ENCODE measurements around the gene SCG5.

SCG5 gene

GRCh38 chr15:32694222-32694983, 52.9 kb downstream of the SCG5 start:
- no peak for DNase-seq

- DNase-seq = no peak
Observed at GRCh38 chr15:32698773-32699390, 57.4 kb downstream of the SCG5 start.

DNA sequence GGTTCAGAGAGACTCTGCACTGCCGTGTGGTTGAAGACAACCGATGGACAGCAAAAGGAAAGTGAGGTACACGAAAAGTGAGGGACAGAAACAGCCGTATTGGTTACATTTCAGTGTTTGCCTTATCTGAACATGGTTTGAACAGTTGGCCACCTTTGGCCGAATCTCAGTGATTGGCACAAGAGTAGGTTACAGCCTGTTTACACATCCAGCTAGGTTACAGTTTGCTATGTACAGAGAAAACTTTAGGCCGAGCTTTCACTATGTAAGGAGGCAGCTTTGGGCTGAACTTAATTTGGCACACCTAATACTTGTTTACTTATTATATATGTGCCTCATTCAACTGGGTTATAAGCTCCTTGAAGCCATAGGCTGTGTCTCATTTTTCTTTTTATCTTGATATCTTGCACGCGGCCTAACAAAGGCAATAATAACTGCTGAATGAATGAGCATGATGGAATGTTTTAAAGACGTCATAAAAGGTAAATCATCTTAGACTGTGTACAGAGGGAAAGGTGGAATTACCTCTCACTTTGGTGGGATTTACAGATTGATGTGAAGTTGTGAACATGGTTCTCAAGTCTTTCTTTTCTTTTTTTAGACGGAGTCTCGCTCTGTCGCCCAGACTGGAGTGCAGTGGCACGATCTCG, 59.1 kb downstream of the SCG5 start:
- no peak for DNase-seq

- DNase-seq = no peak
Observed at GRCh38 chr15:32701863-32702262, 60.4 kb downstream of the SCG5 start.

GRCh38 chr15:32704395-32704981, 63.0 kb downstream of the SCG5 start:
- DNase-seq = no peak

DNA sequence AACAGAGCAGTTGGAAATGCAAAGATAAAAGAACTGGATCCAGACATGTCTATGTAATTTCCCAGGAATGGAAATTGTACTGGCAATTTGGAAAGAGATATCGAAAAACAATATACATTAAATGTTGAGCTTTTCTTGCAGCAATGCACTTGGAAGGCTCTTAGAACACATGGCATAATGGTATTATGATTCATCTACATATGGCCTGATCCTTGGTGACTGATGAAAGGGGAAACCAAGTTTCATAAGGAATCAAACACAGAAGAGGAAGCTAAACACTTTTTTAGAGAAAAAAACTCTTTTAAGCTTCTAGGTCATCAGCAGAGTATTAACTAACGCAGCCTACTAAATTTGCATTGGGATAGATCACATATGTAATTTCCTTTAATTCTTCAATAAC, 63.9 kb downstream of the SCG5 start:
- no peak for DNase-seq

DNA sequence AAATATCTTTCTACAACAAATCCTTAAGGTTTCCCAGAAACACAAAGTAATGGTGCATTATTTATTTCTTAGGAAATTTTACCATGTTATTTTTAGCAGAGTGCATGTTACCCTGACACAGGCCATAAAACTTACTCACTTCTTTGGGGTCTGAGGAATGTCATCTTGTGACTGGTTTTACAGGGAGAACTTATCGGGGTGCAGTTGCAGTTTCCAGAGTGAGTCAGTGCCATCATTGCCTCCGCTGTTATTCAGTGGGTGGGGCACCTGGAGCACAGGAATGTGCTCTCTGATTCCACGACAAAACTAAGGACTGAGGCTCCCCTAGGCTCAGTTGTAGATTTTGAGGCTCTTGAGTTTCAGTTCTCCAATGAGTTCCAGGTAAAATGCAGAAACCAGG, 65.2 kb downstream of the SCG5 start:
- no peak for DNase-seq

- DNase-seq = no peak
Observed at GRCh38 chr15:32707436-32707835, 65.9 kb downstream of the SCG5 start.

DNA sequence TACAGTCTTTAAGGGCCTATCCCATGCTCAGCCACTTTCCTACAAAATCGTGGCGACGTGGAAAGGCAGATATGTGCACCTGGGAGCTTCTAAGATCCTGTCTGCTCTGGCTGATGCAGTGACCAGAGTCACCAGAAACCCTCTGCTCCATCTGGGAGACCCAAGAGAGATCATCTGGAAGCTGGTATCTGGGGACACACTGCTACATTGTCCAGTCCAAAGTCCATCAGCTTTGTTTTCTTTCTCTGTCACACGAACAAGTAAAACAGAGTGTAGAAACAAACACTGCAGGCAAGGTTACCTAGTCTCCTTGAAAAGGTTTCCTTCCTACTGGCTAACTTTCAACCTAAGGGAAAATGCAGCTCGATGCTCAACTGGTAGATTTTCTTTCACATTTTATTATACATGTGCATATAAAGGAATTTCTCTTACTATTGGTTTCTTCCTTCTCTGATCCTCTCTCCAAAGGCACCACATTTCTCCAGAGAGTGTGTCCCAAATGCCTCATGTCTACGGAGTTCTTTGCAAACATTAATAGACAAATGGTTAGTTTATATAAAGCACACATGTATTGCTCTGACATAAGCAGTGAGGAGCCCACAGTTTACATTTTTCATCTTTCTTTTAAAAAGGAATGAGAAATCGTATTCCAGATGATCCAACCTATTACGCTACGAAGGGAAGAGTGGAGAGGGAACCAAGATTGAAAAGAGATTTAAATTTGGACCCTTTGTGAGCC, 68.0 kb downstream of the SCG5 start:
- DNase-seq = no peak

DNA sequence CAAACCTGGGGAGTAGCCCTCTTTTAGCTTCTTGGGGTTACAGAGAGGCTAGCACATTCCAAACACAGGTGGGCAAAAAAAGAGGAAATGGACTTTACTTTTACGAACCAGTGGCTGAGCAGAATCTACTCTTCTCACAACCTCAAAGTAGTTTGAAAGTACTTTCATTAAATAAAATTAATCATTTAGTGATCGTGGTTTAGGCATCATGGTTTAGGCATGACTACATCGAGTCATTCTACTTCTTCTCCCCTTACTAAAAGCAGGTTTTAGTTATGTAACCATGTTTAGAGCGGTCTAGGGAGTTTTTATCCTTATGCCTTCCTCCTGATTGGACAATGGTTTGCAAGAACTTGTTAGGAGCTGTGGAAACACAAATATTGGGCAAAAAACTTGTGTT, 73.8 kb downstream of the SCG5 start:
- no peak for DNase-seq

DNA sequence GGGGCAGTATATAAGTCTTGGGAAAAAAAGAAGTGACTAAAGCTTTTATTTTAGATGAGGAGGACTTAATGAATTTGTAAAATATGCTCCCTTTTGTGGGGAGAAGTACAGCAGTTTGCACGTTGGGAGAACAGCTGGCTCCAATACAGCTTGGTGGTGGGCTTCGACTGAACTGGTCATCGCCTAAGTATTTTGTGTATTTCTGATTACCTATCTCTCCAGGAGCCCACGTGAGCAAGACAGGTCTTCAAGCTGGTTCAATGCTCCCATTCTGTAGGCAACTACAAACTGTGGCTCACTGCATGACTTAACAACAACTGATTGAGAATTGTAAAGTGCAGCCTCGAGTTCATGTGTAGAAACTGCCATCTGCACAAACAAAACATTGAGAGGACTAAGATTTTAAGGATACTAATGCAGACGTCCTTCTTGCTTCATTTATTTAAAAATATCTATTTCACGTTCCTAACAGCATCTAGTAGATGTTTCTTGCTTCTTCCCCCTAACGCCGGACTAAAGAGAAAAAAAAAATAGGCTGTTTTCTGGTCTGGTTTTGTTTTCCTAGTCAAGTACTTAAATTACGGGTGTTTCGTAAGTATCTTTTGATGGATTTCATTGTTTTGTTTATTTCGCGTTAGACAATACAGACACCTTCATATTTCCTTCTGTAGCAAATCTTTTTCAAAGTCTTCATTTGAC, 74.9 kb downstream of the SCG5 start:
- DNase-seq = no peak

- no peak for DNase-seq
Observed at GRCh38 chr15:32716915-32717425, 75.5 kb downstream of the SCG5 start.

DNA sequence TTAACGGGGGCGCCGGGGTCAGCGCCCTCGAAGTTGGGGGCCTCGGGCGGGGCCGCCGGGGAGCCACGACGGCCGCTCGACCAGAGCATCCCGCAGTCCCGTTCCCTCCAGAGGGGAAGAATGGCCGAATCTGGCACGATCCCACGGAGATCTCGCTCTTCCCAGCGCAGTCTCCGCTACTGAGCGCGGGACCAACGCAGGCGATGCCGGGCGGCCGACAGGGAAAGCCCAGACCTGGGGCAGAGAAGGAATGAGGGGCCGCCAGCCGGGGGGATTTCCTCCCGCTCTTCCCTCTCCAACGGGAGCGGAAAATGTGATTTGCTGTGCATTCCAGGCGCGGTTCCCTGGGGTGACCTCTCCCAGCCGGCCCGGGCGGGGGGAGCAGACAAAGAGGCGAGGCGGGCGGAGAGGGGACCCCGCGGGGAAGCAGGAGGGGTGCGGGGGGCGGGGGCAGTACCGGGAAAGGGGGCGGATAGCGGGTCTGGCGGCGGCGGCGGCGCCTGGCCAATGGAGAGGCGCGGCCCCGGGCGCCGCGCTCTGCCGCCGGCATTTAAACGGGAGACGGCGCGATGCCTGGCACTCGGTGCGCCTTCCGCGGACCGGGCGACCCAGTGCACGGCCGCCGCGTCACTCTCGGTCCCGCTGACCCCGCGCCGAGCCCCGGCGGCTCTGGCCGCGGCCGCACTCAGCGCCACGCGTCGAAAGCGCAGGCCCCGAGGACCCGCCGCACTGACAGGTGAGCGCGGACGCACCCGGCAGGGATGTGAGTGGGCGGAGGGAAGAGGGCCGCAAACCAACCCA, 76.1 kb downstream of the SCG5 start, which contains the start of gene GREM1:
TSS of gene GREM1 (plus strand) at position 579 of the 801 bp plus-strand sequence. CDS start 12,687 bp downstream, outside the sequence.
- DNase-seq = no peak

GRCh38 chr15:32718227-32718820, 76.8 kb downstream of the SCG5 start:
- no peak for DNase-seq

DNA sequence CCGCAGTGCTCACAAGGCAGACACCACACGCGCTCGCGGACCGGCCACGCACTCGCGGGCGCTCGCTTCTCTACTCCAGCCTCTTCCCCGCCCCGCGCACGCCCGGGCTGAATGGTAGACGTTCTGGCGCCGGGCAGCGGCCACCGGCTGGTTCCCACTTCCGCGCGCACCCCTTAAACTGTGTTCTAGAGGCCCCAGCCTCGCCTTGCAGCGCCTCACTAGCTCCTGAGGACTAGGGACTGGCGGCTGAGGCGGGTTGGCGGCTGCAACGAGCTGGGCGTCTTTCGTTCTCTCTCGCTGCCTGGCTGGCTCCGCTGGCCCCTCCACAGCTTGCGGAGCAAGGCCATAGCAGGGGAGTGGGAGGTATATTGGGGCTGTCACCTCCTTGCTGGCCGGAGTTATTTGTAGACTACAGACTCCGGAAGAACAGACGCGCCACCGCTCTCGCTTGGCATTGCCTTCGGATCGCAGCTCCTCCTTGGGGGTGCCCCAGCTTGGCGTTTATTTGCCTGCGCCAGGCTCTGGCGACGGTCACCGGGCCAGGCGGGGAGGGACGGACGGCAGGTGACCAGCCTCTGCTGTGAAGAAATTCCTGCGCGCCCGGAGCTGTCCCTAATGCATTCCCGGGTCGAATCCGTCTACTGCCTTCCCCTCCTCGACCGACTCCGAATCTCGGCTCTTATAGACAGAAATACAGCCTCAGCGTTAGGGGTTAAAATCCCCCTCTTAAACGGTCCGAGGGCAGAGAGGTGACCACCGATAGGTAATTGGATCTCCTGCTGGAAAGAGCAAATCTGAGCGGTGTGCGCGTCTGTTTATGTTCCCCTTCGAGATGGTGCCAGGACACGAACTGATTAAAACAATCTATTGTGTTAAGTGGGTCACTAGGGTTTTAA, 77.6 kb downstream of the SCG5 start:
- no peak for DNase-seq

GRCh38 chr15:32721596-32721995, 80.1 kb downstream of the SCG5 start:
- no peak for DNase-seq

- DNase-seq = no peak
Observed at GRCh38 chr15:32722136-32722535, 80.6 kb downstream of the SCG5 start.

- no peak for DNase-seq
Observed at GRCh38 chr15:32723171-32723948, 81.8 kb downstream of the SCG5 start.
